ENCODE data around the gene RAB3C.

RAB3C gene

DNA sequence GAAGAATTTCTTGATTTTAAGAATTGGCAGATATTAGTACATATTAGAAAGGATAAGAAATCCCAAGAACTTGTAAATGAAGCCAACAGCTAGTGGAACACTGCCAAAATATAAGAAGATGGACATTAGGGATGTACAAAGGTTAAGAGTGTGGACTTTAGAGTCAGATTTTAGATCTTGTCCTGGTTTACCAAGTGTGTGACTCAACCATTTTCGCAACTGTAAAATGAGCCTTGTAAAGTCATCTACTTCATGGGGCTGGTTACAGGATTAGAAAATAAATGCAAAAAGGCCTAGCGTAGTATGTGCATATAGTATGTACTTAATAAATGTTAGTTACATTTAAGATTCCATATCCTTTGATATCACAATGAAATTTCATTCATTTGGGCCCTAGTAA is 260.0 kb downstream of the RAB3C start:
- TF ChIP-seq, protein P1, sequence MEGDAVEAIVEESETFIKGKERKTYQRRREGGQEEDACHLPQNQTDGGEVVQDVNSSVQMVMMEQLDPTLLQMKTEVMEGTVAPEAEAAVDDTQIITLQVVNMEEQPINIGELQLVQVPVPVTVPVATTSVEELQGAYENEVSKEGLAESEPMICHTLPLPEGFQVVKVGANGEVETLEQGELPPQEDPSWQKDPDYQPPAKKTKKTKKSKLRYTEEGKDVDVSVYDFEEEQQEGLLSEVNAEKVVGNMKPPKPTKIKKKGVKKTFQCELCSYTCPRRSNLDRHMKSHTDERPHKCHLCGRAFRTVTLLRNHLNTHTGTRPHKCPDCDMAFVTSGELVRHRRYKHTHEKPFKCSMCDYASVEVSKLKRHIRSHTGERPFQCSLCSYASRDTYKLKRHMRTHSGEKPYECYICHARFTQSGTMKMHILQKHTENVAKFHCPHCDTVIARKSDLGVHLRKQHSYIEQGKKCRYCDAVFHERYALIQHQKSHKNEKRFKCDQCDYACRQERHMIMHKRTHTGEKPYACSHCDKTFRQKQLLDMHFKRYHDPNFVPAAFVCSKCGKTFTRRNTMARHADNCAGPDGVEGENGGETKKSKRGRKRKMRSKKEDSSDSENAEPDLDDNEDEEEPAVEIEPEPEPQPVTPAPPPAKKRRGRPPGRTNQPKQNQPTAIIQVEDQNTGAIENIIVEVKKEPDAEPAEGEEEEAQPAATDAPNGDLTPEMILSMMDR (IDR thresholded peaks at IDR 0.05; ENCODE audit: low read depth, low read length), result no peak
- Histone ChIP-seq H3K9me3 (no peaks in the 10 kb centered on the region), H3K27me3 (no peaks in the 10 kb centered on the region), H3K36me3 (no peaks in the 10 kb centered on the region), H3K4me3 (ENCODE audit: low read depth, low read length) (no peak overlapping the region), H3K4me1 (no peaks in the 10 kb centered on the region)
- DNase-seq, result no peak

DNA sequence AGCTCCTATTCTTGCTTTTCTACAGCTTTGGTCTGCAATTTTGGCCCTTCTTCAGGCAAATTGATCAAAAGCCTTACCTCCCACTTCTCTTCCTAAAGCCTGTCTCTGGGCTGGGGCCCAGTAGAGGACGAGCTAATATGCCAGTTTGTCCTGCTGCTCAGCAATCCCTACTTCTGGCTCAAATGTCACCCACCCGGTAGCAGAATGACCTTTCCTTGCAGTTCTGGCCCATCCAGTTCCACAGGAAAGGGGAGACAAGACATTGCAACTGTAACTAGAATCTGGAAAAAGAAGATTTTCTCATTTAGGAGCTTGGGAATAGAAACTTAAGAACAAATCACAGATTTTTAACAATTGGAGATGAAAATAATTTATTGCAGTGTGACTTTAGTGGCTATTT is 261.5 kb downstream of the RAB3C start:
- H3K36me3 ChIP-seq, result no peaks in the 10 kb centered on the region
- TF ChIP-seq, protein P1 (IDR thresholded peaks at IDR 0.05; ENCODE audit: low read depth, low read length), result no peak

DNA sequence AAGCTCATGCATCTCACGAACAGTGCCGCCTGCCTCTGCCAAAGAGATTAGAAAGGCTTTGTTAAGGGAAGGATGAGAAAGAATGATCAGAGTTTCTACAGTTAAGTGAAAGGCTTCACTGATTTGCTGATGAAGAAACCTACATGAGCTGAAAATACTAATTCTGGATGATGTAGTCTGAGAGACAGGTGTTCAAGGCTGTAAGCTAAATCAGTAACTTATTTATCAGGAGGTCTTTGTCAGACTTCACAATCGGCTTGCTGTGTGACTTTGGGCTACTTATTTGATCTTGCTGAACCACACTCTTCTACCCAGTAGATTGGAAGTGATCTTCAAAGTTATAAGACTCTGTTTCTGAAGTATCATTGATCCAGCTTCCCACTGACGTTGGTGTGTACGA is 264.2 kb downstream of the RAB3C start:
- H3K4me3 ChIP-seq (ENCODE audit: low read depth, low read length), result no peak overlapping the region
- H3K9me3 ChIP-seq, result no peaks in the 10 kb centered on the region
- no peak for DNase-seq
- no peaks in the 10 kb centered on the region for H3K27me3 ChIP-seq
- H3K4me1 ChIP-seq, result peaks cover 16% of the 10 kb centered on the region
- H3K36me3 ChIP-seq, result no peaks in the 10 kb centered on the region; the same call in 1 of the 2 replicates
- TF ChIP-seq, protein P1 (IDR thresholded peaks at IDR 0.05; ENCODE audit: low read depth, low read length), result no peak

More for the DNA sequence above, 261.5 kb downstream of the RAB3C start:
- DNase-seq, result no peak
- Histone ChIP-seq H3K4me3 (ENCODE audit: low read depth, low read length) (no peak overlapping the region), H3K27me3 (no peaks in the 10 kb centered on the region), H3K9me3 (no peaks in the 10 kb centered on the region), H3K4me1 (peaks cover 8% of the 10 kb centered on the region)

DNA sequence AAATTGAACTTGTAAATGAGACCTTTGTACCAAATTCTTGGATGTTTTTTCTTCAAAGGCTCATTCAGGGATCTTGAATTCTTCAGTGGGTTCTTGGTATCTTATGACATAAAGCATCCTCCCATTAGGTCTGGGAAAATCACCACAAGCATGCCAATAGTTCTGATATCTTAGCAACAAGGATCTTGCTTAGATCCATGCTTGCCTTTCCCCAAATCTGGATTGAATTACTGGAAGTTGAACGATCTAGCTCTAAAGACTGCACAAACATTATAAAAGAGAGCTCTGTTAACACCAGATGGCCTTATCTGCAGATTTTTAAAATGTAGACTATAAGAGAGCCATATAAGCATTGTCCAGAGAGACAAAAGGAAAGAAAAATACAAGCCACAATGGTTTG is 266.3 kb downstream of the RAB3C start:
- no peaks in the 10 kb centered on the region; the same call in 1 of the 2 replicates for H3K36me3 ChIP-seq
- TF ChIP-seq, protein P1 (IDR thresholded peaks at IDR 0.05; ENCODE audit: low read depth, low read length), result no peak

DNA sequence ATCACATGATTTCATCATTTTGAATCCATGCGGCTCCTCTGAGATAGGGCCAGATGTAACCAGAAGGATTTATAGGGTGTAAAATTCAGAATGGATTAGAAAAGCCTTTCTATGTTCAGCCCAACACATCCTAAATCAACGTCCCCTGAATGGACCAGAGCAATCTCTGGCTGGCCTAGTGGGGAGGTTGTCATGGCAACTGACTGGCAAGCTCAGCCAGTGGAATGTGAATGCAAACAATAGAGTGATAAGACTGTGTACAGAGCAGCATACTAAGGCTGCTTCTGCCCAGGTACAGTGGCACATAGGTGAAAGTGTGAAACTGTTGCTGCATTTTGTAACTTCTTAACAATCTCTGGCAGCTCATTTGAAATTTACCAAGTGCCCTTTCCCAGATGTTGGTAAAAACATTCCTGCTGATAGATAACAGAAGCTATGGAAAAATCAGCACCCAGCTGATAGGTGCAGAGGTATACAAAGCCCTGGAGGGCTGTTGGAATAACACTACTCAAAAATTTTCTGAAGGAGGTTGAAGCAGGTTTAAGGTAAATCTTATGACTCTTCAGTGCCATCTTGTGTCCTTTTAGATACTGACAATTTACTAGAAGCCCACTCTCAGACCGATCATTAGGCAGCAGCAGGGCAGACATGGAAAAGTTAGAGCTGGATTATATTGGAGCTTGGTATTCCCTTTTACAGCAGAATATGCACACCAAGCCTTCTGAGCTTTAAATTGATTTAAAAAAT is 267.2 kb downstream of the RAB3C start:
- TF ChIP-seq, protein P1 (IDR thresholded peaks at IDR 0.05; ENCODE audit: low read depth, low read length), result peak; percentile 67
- no peak overlapping the region for H3K4me3 ChIP-seq (ENCODE audit: low read depth, low read length)
- no peaks in the 10 kb centered on the region for H3K27me3 ChIP-seq
- H3K4me1 ChIP-seq, result peaks cover 16% of the 10 kb centered on the region
- peak; percentile 63 for DNase-seq
- no peaks in the 10 kb centered on the region; the same call in 1 of the 2 replicates for H3K36me3 ChIP-seq
- no peaks in the 10 kb centered on the region for H3K9me3 ChIP-seq

More for the DNA sequence above, 266.3 kb downstream of the RAB3C start:
- DNase-seq, result no peak
- Histone ChIP-seq H3K4me3 (ENCODE audit: low read depth, low read length) (no peak overlapping the region), H3K4me1 (peaks cover 16% of the 10 kb centered on the region), H3K27me3 (no peaks in the 10 kb centered on the region), H3K9me3 (no peaks in the 10 kb centered on the region)

DNA sequence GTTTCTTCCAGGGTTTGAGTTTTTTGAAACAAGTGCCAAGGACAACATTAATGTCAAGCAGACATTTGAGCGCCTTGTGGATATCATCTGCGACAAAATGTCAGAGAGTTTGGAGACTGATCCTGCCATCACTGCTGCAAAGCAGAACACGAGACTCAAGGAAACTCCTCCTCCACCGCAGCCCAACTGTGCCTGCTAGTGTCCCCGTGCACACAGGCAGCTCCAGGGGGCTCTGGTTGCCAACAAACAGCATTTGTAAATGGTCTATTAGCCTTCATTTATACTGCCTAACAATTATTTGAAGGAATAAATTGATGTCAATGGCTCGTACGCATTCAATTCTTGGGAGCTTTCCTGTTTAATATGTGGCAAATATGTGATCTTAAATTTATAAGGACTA is 268.3 kb downstream of the RAB3C start:
- no peak overlapping the region for H3K4me3 ChIP-seq (ENCODE audit: low read depth, low read length)
- DNase-seq, result no peak
- H3K9me3 ChIP-seq, result no peaks in the 10 kb centered on the region
- H3K4me1 ChIP-seq, result peaks cover 18% of the 10 kb centered on the region
- TF ChIP-seq, protein P1 (IDR thresholded peaks at IDR 0.05; ENCODE audit: low read depth, low read length), result no peak
- H3K36me3 ChIP-seq, result no peaks in the 10 kb centered on the region; the same call in 1 of the 2 replicates
- H3K27me3 ChIP-seq, result no peaks in the 10 kb centered on the region

Data from BE2C (cell line).